GM13977 (cell line): Measurements from ENCODE around the gene MMS19.
A peak's percentile ranks its signal among the peaks of the same experiment; 100 is the strongest.

Experiments
- DNase-seq: peaks from one replicate; pipeline ENCODE4 v3.0.0; 2012; ENCODE audit warnings: low spot score
- in situ Hi-C: fragments of 300-500 bp; cut with MboI; formaldehyde crosslinking; loops from one replicate; pipeline ENCODE4 v1.12.0; 2022; ENCODE audit warnings: low sequenced_read_pairs, low pct_unique_long_range_greater_than_20kb, mixed read lengths, inconsistent platforms; ENCODE audit not compliant: unreplicated experiment
- TF ChIP-seq, protein P1 (sequence below): IDR thresholded peaks from 2 replicates; pipeline ENCODE4 v1.5.1; 2012; ENCODE audit warnings: mild to moderate bottlenecking, control low read depth; ENCODE audit not compliant: insufficient read depth; ENCODE audit errors: extremely low read depth, missing control alignments

Gene MMS19, protein sequence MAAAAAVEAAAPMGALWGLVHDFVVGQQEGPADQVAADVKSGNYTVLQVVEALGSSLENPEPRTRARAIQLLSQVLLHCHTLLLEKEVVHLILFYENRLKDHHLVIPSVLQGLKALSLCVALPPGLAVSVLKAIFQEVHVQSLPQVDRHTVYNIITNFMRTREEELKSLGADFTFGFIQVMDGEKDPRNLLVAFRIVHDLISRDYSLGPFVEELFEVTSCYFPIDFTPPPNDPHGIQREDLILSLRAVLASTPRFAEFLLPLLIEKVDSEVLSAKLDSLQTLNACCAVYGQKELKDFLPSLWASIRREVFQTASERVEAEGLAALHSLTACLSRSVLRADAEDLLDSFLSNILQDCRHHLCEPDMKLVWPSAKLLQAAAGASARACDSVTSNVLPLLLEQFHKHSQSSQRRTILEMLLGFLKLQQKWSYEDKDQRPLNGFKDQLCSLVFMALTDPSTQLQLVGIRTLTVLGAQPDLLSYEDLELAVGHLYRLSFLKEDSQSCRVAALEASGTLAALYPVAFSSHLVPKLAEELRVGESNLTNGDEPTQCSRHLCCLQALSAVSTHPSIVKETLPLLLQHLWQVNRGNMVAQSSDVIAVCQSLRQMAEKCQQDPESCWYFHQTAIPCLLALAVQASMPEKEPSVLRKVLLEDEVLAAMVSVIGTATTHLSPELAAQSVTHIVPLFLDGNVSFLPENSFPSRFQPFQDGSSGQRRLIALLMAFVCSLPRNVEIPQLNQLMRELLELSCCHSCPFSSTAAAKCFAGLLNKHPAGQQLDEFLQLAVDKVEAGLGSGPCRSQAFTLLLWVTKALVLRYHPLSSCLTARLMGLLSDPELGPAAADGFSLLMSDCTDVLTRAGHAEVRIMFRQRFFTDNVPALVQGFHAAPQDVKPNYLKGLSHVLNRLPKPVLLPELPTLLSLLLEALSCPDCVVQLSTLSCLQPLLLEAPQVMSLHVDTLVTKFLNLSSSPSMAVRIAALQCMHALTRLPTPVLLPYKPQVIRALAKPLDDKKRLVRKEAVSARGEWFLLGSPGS

DNA sequence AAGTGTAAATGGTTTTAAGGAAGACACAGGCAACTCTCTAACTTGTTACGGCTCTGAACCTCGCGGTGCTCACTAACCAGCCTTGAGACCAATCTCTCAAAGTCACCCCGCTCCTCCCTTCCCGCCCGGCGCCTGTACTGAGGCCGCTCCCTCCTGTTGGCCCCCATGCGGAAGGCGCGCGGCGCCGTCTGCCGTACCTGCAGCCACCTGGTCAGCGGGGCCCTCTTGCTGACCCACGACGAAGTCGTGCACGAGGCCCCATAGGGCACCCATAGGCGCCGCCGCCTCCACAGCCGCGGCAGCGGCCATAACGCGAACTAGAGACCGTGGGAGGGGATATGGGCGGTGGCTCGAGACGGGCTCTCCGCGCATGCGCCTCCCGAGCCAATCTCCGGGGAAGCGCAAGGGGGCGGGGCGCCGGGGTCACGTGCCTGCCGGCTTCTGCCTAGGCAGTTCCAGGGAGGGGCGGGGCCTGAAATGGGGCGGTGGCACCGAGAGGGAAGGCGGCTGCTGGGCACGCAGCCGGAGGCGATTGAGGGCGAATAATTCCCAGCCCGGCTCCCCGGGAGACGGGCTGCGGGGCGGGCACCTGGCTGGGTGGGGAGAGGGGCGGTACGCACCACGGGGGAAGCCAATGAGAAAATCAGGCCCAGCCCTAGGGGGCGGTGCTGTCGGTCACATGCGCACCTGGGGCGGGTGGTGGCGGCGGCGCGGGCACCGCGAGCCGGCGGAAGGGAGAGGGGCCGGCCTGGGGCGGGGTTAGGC lies at the start of gene MMS19:
Gene MMS19 (minus strand): TSS at position 347 of the 765 bp plus-strand sequence. CDS start 38 bp downstream, at position 309.
- DNase-seq: peak; percentile 100
- in situ Hi-C loops: no loop called here
- TF ChIP-seq, protein P1, sequence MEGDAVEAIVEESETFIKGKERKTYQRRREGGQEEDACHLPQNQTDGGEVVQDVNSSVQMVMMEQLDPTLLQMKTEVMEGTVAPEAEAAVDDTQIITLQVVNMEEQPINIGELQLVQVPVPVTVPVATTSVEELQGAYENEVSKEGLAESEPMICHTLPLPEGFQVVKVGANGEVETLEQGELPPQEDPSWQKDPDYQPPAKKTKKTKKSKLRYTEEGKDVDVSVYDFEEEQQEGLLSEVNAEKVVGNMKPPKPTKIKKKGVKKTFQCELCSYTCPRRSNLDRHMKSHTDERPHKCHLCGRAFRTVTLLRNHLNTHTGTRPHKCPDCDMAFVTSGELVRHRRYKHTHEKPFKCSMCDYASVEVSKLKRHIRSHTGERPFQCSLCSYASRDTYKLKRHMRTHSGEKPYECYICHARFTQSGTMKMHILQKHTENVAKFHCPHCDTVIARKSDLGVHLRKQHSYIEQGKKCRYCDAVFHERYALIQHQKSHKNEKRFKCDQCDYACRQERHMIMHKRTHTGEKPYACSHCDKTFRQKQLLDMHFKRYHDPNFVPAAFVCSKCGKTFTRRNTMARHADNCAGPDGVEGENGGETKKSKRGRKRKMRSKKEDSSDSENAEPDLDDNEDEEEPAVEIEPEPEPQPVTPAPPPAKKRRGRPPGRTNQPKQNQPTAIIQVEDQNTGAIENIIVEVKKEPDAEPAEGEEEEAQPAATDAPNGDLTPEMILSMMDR: no peak

DNA sequence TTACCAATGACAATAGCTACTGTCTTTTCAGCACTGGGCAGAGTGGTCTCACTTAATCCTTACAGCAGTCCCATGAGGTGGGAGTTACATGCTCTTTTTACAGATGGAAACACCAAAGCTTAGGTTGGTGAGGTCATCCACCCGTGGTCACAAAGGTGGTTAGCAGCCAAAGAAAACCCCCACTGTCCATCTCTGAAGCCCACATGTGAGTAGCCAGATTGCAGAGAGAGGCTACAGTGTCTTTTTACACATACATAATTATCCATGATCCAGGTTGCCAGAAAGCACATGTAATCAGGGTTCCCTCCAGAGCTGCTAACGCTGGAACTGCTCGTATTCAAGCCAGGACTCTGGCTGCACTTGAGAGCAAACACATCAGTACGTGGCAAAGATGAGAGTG lies 49.7 kb upstream of the MMS19 start:
- in situ Hi-C loops: no loop called here
- TF ChIP-seq, protein P1: no peak
- no peak for DNase-seq

DNA sequence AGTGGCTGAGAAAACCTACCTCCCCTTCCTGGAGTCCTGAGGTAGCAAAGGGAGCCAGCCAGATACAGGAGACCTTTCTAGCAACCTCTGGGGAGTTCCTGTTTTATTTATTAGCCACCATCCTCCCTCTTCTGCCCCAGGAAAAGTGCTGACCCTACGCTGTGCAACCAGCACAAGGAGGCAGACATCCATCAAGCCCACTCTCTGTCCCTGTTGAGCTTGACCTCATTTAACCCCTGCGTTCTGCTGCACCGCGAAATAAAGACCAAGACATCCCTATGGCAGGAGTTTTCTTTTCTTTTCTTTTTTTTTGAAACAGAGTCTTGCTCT lies 49.0 kb upstream of the MMS19 start:
- TF ChIP-seq, protein P1: no peak
- in situ Hi-C loops: no loop called here
- DNase-seq: no peak

DNA sequence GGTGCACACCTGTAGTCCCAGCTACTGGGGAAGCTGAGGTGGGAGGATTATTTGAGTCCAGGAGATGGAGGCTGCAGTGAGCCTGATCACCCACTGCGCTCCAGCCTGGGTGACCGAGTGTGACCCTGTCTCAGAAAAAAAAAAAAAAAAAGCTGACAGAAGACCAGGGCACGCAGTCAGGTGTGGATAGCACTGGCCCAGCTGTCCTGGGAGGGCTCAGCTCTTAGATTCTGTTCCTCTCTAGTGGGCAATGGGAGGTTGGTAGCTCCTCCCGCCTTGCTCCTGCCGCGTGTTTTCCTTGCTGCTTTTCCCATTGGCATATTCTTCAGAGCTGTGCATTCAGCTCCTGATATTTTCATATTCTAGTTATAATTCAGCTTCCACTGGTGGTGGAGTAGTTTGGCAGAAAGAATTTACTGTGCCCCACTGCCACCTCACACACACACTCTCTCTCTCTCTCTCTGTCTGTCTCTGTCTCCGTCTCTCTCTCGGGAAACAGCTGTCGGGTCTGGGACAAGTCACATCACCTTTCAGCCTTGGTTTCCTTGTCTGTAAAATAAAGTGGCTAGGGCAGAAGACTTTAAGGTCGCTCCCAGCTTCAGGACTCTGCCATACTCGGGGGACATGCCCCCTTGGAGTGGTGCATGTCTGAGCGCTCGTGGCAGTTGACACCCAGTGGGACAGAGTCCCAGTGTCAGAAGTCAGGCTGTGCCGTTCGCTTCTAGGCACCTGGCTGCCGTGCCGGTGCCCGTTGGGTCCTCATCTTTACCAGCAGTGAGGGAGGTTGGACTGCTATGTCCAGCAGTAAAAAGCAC lies 48.4 kb upstream of the MMS19 start:
- no peak for DNase-seq
- in situ Hi-C loops: no loop called here

DNA sequence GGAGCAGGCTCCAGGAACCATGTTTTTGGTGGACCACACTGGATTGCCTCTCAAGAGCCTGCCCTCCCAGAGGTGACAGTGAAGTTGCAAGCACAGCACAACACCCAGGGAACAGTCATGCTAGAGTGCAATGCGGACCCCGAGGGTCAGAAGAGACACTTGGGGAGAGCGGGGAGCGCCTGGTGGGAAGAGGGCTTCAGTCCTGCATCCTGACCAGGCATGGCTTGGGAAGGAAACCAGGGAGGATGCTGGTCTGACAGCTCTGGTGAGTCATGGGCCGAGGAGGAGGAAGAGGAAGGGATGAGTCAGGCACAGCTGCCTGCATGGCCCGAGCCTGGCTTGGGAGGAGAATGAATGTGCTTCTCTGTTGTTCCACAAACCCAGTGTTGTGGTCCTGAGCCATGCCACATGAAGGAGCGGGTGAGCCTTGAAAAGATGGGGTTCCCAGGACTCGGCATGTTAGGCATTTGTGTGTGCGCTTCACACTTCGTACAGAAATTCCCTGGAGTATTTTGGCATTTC lies 44.9 kb upstream of the MMS19 start:
- TF ChIP-seq, protein P1: no peak
- no peak for DNase-seq
- in situ Hi-C loops: no loop called here

More for the DNA sequence above, 48.4 kb upstream of the MMS19 start:
- TF ChIP-seq, protein P1: no peak
